HUES64 (cell line): ENCODE data around the gene RSRP1.

Source experiments
- H3K27ac ChIP-seq: 2 replicates; pipeline ENCODE4 v1.7.0; 2013; ENCODE audit warnings: low read depth, low read length, inconsistent platforms
- H3K27me3 ChIP-seq: 2 replicates; pipeline ENCODE4 v1.6.1; 2013; ENCODE audit warnings: mild to moderate bottlenecking, low read length; ENCODE audit not compliant: insufficient read depth
- H3K36me3 ChIP-seq: 2 replicates; pipeline ENCODE4 v1.6.1; 2013; ENCODE audit warnings: mild to moderate bottlenecking, low read length; ENCODE audit not compliant: insufficient read depth
- H3K4me1 ChIP-seq: 2 replicates; pipeline ENCODE4 v1.6.1; 2013; ENCODE audit warnings: mild to moderate bottlenecking, low read length, moderate library complexity; ENCODE audit not compliant: insufficient read depth
- H3K4me3 ChIP-seq: 2 replicates; pipeline ENCODE4 v1.5.1; 2013; ENCODE audit warnings: mild to moderate bottlenecking, low read length, moderate library complexity
- H3K9ac ChIP-seq: 2 replicates; pipeline ENCODE4 v1.6.1; 2013; ENCODE audit warnings: mild to moderate bottlenecking, low read depth, low read length
- H3K9me3 ChIP-seq: 2 replicates; pipeline ENCODE4 v1.6.1; 2013; ENCODE audit warnings: low read depth, low read length; ENCODE audit not compliant: insufficient read depth
- WGBS: fragments of 150-250, 120-280 bp; methylation state at CpG from one replicate; pipeline ENCODE4 v1.1.7; 2013; ENCODE audit warnings: missing lambda C conversion rate; 5-methylcytosine and 5-hydroxymethylcytosine counted together

The RSRP1 gene

GRCh38 chr1:25197982-25198662 is 49.1 kb downstream of the RSRP1 start:
- no peaks in the 10 kb centered on the region for H3K36me3 ChIP-seq
- H3K9ac ChIP-seq = no peak overlapping the region
- 0 out of 2 replicates have a peak, but pooled peaks cover 6% of the 10 kb centered on the region for H3K4me1 ChIP-seq
- H3K27ac ChIP-seq = no peak overlapping the region
- no peaks in the 10 kb centered on the region for H3K9me3 ChIP-seq
- no peaks in the 10 kb centered on the region for H3K27me3 ChIP-seq
- H3K4me3 ChIP-seq = no peak overlapping the region
- 89% methylated on average over 11 of the region's 11 CpGs for WGBS

DNA sequence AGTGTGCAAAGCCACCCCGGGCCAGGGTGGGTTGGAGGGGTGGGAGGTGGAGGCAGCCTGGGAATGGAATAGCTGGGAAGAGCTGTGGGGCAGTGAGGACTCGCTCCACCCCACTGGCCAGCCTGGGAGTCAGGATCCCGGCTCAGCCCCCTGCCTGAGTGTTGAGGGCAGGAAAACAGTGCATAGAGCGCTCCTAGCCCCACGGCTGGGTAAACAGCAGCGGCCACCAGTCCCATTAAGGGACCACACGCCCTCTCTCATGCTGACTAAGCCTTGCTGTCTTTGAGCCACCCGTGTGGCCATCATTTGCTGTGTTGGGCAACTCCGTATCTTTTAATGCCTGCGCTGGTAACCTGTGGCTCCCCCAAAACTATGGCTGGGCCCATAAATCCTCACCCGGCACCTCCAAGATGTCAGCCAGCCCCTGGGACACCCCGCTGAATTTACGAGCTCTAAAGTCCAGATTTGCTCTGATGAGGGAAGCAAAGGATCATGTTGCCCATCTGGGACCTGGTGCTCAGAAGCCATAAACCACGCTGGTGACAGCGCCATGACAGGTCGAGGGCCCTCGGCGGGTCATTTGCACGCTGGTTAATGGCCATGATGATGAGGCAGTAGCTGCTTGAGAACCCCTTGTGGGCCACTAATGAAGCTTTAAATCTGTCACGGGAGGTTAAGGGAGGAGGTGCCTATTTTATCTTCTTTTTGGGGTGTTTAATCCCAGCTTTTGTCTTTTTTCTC is 49.8 kb downstream of the RSRP1 start:
- H3K36me3 ChIP-seq = no peaks in the 10 kb centered on the region
- no peak overlapping the region for H3K27ac ChIP-seq
- 89% methylated on average over 20 of the region's 20 CpGs for WGBS
- no peaks in the 10 kb centered on the region for H3K27me3 ChIP-seq
- no peak overlapping the region for H3K9ac ChIP-seq
- H3K4me1 ChIP-seq = 0 out of 2 replicates have a peak, but pooled peaks cover 6% of the 10 kb centered on the region
- no peaks in the 10 kb centered on the region for H3K9me3 ChIP-seq
- no peak overlapping the region for H3K4me3 ChIP-seq

DNA sequence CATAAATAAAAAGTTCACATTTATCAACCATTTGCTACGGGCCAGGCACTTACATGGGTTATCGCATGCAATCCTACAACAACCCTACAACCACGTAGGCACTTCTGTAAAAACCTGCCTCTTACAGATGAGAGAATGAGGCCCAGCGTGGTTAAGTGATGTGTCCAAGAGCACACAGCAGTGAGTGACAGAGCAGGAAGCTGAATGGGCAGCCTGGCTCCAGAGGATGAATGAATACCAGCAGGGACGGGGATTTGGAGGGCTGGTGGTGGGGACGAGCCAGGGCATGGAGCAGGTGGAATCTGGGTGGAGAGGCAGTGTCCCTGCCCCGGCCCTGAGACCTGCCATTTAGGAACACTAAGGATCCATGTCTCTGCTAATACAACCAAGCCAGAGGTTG is 50.4 kb downstream of the RSRP1 start:
- H3K27me3 ChIP-seq = no peaks in the 10 kb centered on the region
- no peaks in the 10 kb centered on the region for H3K36me3 ChIP-seq
- H3K4me1 ChIP-seq = 0 out of 2 replicates have a peak, but pooled peaks cover 6% of the 10 kb centered on the region
- 97% methylated on average over 7 of the region's 7 CpGs for WGBS
- H3K9me3 ChIP-seq = no peaks in the 10 kb centered on the region
- H3K27ac ChIP-seq = no peak overlapping the region
- H3K9ac ChIP-seq = no peak overlapping the region
- H3K4me3 ChIP-seq = no peak overlapping the region

DNA sequence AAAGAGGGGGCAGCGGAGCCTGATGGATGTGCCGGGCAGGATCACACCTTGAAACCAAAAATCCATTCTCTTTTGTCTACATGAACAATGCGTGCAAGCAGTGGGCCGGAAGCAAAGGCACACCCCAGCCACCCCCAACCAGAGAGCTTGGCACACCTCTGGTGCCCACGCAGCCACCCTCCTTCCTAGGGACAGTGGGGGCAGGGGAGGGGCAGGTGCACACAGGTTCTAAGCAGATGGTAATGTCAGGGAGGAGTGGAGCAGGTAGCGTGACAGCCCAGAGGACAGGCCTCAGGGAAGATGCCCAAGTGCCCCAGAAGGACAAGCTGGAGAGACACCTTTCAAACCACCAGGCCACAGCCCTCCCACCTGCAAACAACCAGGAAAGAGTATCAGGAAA is 51.4 kb downstream of the RSRP1 start:
- H3K36me3 ChIP-seq = no peaks in the 10 kb centered on the region
- H3K27ac ChIP-seq = no peak overlapping the region
- 96% methylated on average over 6 of the region's 6 CpGs for WGBS
- 0 out of 2 replicates have a peak, but pooled peaks cover 6% of the 10 kb centered on the region for H3K4me1 ChIP-seq
- no peaks in the 10 kb centered on the region for H3K27me3 ChIP-seq
- H3K4me3 ChIP-seq = no peak overlapping the region
- H3K9me3 ChIP-seq = no peaks in the 10 kb centered on the region
- H3K9ac ChIP-seq = no peak overlapping the region

- no peaks in the 10 kb centered on the region for H3K27me3 ChIP-seq
- 83% methylated on average over 17 of the region's 17 CpGs for WGBS
- H3K9me3 ChIP-seq = no peaks in the 10 kb centered on the region
- no peaks in the 10 kb centered on the region for H3K36me3 ChIP-seq
- H3K27ac ChIP-seq = no peak overlapping the region
- H3K4me3 ChIP-seq = no peak overlapping the region
- 0 out of 2 replicates have a peak, but pooled peaks cover 1% of the 10 kb centered on the region for H3K4me1 ChIP-seq
- no peak overlapping the region for H3K9ac ChIP-seq
Measured at GRCh38 chr1:25194572-25195020, 52.7 kb downstream of the RSRP1 start.

GRCh38 chr1:25194054-25194453 is 53.2 kb downstream of the RSRP1 start:
- Histone ChIP-seq H3K27ac (no peak overlapping the region), H3K27me3 (no peaks in the 10 kb centered on the region), H3K4me1 (no peaks in the 10 kb centered on the region), H3K36me3 (no peaks in the 10 kb centered on the region), H3K4me3 (no peak overlapping the region), H3K9ac (no peak overlapping the region), H3K9me3 (no peaks in the 10 kb centered on the region)
- 92% methylated on average over 8 of the region's 8 CpGs for WGBS

DNA sequence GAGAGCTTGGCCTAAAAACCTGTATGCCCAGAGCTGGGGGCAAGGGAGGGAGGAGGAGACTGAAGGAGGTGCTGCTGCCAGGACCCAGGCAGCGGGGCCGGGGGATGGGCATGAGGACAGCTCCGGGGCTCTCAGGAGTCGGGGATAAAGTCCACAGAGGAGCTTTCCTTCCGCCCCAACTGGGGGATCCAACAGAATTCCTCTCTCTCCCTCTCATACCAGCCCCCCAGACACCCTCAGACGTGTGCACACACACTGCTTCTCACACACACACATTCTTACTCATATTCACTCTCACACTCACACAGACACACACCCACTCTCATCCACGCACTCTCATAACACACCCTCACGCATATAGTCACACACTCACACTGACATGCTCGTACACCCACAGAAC is 54.0 kb downstream of the RSRP1 start:
- no peaks in the 10 kb centered on the region for H3K36me3 ChIP-seq
- H3K4me1 ChIP-seq = no peaks in the 10 kb centered on the region
- H3K4me3 ChIP-seq = no peak overlapping the region
- no peaks in the 10 kb centered on the region for H3K9me3 ChIP-seq
- H3K9ac ChIP-seq = no peak overlapping the region
- H3K27ac ChIP-seq = no peak overlapping the region
- 72% methylated on average over 9 of the region's 9 CpGs for WGBS
- H3K27me3 ChIP-seq = no peaks in the 10 kb centered on the region
